ENCODE measurements around the gene HMCN1. TPM values are rescaled to one million over a fixed set of nuclear protein-coding genes. Genes with fewer than 3 reads are reported as not detected.

The HMCN1 gene
- total RNA-seq, 1 donor from 2014 or later = 1.6 TPM

- no peak for DNase-seq (ENCODE audit: low read depth)
- no peak for TF ChIP-seq CTCF (conservative IDR thresholded peaks at IDR 0.05; ENCODE audit: low read depth, low read length)
- H3K4me3 ChIP-seq (ENCODE audit: low read depth, low read length) = no peak overlapping the region
Measured at GRCh38 chr1:186055846-186056245, 321.7 kb downstream of the HMCN1 start.

GRCh38 chr1:186057086-186057485, 322.9 kb downstream of the HMCN1 start:
- no peak overlapping the region for H3K4me3 ChIP-seq (ENCODE audit: low read depth, low read length)
- no peak for TF ChIP-seq CTCF (conservative IDR thresholded peaks at IDR 0.05; ENCODE audit: low read depth, low read length)

GRCh38 chr1:186059311-186059710, 325.1 kb downstream of the HMCN1 start:
- TF ChIP-seq CTCF (conservative IDR thresholded peaks at IDR 0.05; ENCODE audit: low read depth, low read length) = no peak
- no peak overlapping the region for H3K4me3 ChIP-seq (ENCODE audit: low read depth, low read length)
- peak; percentile 94 for DNase-seq (ENCODE audit: low read depth)

More at GRCh38 chr1:186057086-186057485, 322.9 kb downstream of the HMCN1 start:
- no peak for DNase-seq (ENCODE audit: low read depth)

- no peak overlapping the region for H3K4me3 ChIP-seq (ENCODE audit: low read depth, low read length)
- no peak for TF ChIP-seq CTCF (conservative IDR thresholded peaks at IDR 0.05; ENCODE audit: low read depth, low read length)
- DNase-seq (ENCODE audit: low read depth) = no peak
Measured at GRCh38 chr1:186059752-186060151, 325.6 kb downstream of the HMCN1 start.

GRCh38 chr1:186060226-186060625, 326.0 kb downstream of the HMCN1 start:
- TF ChIP-seq CTCF (conservative IDR thresholded peaks at IDR 0.05; ENCODE audit: low read depth, low read length) = no peak
- no peak for DNase-seq (ENCODE audit: low read depth)
- H3K4me3 ChIP-seq (ENCODE audit: low read depth, low read length) = no peak overlapping the region

GRCh38 chr1:186063091-186063657, 329.0 kb downstream of the HMCN1 start:
- H3K4me3 ChIP-seq (ENCODE audit: low read depth, low read length) = no peak overlapping the region
- no peak for TF ChIP-seq CTCF (conservative IDR thresholded peaks at IDR 0.05; ENCODE audit: low read depth, low read length)
- DNase-seq (ENCODE audit: low read depth) = no peak

GRCh38 chr1:186066411-186066810, 332.2 kb downstream of the HMCN1 start:
- no peak overlapping the region for H3K4me3 ChIP-seq (ENCODE audit: low read depth, low read length)
- no peak for DNase-seq (ENCODE audit: low read depth)
- TF ChIP-seq CTCF (conservative IDR thresholded peaks at IDR 0.05; ENCODE audit: low read depth, low read length) = no peak

All from epithelial cell of proximal tubule (primary cell).